NCI-H524 (cell line): Measurements from ENCODE around the gene CACNB2.

Experiments used
- DNase-seq, 2 experiments: peaks; one replicate each; lab custom pipeline; 2025; lab: John Stamatoyannopoulos, UW

Gene CACNB2

DNA sequence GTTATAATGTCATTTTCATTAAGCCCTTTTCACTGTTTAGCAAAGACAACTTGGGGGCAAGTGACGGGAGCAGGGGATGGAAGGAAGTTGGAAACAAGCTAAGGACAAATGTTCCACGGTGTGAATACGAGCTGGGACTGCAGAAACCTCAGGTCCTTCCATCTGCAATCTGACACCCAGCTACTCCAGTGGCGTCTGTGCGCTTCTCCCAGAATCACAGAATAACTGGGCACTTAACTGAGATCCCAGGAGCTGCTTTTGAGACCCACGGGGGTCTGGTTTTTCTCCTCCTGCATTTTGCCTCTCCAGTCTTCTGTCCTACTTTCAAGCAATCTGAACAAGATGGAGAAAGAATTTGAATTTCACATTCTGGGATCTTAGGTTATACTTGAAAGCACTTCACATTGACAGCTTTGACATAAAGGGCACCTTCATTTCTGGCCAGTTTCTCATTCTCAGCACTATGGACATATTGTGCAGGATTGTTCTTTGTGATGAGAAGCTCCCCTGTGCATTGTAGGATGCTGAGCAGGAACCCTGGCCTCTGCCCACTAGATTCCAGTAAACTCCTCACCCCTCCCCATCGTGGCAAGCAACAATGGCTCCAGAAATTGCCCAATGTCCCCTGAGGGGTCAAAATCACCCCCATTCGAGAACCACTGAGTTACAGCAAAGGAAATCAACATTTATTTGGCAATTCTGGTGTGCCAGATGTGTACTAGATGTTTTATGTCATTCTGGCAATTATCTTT lies 194.1 kb downstream of the CACNB2 start:
- peak in 1 of 2 experiments; percentile 11 for DNase-seq

DNA sequence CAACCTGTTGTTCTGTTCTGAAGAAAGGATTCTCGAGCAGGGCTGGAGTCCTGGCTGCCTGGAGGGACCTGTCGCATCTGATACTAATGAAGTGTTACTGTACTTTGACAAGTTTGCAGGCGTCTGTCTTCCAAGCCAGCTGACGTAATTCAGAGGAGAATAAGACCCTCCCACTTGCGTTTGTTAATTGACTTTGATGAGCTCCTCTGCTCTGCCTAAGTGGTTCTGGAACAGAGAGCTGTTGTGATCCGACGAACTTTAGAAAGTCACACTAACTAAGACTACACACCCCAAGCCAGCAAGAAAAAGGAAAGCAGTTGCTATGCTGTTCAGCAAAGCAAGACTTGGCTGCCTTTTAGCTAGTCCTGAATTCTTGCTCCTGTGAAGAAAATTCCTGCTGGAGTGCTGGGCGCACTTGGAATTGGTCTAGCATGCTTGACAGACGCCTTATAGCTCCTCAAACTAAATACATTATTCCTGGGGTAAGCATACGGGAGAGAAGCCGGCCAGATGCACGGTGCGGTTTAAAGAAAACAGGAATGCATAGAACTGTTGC lies 200.3 kb downstream of the CACNB2 start:
- DNase-seq: peak in 1 of 2 experiments; percentile 9

DNA sequence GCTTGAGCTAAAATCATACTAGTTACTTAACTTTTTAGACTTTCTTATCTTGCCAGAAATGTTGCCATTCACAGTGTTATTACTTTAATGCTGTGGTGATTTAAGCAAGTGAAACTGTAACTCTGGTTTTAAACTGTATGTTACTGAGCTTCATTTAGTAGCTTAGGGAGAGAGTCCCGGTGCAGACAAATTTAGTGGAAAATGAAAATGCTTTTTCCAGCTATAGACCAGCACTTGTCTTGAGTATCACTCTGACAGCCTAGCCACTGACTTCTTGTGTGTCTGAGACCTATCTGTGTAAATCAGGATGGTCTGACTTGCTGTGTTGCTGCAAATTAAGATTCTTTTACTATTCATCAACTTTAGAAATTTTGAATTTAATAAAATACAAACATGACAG lies 200.8 kb downstream of the CACNB2 start:
- no peak for DNase-seq

DNA sequence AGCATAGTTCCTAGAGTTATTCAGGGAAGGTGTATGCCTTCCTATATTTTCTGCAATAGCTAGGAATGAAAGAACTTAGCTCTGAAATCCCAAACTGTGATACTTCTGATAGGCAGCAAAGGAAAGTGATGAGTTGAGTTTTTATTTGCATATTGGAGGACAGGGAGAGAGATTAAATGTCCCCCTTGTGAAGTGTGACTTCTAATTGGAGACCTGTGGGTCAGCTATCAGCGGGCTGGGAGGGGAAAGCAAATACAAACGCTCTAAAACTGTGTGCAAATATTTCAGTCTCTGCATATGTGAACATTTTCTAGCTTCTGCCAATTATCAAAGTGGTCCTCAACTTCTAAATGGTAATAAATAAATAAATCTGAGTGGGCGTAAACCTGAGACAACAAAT lies 203.3 kb downstream of the CACNB2 start:
- no peak for DNase-seq

DNA sequence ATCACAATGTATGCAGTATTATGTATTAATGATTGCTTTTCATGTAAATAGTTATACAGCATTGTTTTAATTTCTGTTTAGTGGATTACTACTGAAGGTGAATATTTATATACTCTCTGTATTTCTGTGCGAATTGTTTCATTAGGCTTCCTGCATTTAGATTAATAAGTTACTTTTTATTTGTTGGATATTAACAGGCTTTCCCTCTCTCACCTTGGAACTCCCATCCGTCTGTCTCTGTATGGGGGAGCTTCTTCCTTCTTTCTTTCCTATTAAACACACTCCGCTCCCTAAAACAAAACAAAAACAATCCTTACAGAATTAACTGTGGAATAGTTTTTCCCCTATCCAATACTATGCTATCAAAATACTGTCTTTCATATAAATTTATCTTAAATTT lies 205.1 kb downstream of the CACNB2 start:
- no peak for DNase-seq

DNA sequence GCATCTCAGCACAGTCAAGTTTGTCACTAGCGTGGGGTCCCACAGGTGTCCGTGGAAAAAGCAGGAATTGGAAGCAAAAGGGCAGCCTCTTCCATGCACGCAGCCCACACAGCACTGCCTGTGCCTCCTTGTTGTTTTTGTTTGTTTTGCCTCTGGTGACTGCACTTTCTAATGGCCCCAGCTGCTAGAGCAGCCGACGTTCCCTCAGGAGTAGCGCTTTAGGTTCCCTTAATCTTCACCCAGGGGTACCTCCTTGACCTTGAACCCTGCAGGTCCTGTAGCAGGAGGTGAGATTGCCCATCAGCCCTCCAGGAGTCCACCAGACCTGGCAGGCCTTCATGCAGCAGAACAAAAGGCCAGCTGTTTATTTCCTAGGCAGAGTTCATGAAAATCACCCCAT lies 210.1 kb downstream of the CACNB2 start:
- peak in 1 of 2 experiments; percentile 0 for DNase-seq

DNA sequence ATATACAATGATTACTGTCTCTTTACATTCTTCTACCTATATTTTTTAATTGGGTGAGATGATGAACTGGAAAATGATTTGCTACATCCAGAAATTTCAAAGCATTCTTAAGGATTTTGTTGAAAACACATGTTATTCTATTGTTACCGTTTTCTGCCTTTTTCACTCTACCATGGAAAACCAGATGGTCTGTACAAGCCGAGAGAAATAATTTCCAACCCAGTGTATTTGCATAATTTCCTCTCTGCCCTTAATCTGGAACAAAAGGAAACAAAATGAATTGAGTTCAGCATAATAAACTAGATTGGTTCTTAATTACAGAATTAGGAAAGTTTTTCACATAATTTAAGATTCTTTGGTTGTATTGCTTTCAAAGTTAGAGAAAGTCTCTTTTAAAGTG lies 211.2 kb downstream of the CACNB2 start:
- peak in 1 of 2 experiments; percentile 3 for DNase-seq

DNA sequence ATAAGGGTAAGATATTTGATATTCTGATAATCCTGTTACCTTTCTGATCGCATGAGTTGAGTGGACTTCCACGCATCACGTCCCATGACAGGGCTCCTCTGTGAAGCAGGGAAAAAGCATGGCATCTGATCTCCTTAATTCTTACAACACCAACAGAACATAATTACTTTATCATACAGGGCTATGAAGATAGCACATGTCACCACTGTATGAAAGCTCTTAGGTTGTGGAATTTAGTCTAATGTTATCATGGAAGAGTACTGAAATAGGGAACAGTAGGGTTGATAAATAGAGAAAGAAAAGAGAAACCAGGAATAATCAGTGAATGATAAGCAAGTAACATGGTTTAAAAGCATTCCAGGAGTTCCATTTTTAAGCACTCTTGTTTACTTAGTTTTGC lies 212.0 kb downstream of the CACNB2 start:
- DNase-seq: peak in 1 of 2 experiments; percentile 34

DNA sequence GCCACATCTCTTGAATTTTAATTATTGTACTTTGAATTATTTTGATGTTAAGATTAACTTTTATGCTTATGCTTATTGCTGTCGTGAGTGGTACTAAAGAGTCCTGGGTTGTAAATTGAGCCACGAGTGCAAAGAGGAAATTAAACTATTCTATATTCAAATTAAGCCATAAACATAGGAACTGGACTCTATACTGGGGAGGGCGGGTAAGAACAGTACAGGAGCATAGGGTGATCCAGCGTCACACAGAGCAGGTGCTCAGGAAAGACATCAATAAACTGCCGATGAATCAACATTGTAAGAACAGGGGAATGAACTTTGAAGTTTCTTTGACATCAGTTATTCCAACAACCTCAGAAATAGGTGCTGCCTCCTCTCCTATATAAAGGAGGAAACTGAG lies 219.6 kb downstream of the CACNB2 start:
- DNase-seq: no peak

DNA sequence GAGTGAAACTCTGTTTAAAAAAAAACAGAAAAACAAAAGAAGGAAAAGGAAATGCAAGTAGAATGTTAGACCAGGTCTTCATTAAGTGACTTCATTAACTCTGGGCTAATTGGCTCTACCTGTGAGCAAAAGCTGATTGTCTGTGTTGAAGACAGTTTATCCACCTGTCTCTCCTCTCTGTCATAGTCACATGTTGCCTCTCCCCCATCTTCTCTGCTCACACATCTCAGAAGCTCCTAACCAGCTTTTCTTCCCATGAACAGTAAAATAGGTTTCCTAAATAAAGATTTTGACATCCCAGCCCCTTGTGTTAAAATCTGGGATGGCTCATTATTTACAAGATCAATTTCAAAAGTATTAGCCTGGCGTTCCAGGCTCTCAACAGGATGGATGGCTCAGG lies 222.7 kb downstream of the CACNB2 start:
- DNase-seq: no peak

DNA sequence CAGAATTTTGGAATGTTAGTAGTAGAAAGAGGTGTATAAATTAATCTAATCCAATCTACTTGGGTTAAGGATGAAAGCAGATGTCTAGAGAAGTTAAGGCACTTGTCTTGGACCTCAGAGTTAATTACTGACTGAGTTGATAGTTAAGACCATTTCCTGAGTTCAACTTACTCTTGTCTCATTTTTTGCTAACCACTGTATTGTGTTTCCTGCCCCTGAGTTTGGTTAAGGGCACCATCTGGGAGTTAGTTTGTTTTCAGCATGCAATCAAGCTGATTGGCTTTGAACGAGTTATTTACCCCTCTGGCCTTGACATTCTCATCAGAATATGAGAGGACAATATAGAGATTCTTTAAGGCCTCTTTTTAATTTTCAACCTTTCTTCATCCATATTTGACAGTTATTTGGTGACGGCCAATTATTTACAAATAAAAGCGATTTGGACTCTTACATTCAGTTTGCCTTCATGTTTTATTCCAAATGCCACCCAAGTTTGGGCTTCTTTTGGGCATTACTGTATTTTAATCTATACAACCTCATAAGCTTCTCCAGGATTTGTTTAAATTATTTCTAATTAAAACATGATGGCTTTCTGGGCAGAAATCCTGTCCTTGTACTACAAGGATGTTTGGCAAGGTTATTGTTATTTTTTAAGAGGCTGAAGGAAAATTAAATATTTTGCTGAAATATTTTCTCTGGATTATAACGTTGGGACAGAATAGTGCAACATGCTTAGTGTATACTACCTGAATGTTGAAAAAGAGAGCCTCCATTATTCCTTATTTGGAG lies 225.0 kb downstream of the CACNB2 start:
- DNase-seq: peak; percentile 40 to 58

DNA sequence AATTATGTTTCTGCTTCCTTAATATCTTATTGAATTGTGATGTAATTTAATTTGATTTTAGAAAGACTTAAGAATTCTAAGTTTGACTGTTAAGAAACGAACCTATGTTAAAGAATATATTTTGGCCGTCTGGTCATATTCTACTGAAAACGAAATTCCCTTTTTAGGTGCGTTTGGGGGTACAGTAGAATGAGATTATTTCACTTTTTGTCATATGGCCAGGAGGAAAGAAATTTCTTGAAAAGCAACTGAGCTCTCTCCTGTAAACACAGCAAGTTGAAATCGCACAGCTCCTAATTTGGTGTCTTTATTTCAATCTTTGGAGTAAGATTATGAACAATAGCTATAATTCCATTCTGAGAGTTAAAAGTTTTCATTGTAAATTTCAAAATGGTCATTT lies 227.6 kb downstream of the CACNB2 start:
- no peak for DNase-seq

DNA sequence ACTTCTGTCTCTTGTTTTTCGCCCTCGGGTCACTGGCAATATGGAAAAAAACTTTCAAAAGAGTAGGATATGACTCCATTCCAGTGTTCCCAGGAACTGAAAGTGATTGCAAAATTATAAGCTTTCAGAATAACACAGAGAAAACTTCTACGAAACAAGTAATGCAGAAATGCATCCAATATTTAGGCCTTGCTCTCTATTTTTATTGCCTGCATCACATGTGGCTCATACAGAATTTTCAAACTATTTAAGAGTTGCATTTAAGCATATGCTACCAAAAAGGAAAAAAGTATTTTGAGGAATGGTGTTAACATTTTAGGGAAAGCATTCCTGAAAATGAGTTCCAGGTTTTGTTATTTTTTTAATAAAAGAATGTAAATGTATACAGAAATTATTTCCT lies 228.0 kb downstream of the CACNB2 start:
- DNase-seq: no peak

DNA sequence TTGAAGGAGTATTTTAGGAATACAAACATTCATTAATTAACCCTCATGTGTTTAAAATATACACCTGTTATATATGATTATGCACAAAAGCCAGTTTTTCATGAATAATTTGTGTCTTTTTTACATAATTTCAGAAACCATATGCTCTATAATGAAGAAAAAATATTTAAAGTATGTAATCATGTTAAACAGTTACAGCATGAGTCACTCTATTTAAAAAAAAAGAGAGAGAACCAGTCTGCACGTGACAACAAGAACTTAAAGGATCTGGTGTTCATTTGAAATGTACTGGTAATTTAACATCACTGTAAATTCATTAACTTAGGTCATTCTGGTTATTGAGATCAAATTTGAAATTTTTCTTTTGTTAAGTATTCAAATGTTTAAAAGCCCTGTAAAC lies 228.5 kb downstream of the CACNB2 start:
- DNase-seq: no peak

DNA sequence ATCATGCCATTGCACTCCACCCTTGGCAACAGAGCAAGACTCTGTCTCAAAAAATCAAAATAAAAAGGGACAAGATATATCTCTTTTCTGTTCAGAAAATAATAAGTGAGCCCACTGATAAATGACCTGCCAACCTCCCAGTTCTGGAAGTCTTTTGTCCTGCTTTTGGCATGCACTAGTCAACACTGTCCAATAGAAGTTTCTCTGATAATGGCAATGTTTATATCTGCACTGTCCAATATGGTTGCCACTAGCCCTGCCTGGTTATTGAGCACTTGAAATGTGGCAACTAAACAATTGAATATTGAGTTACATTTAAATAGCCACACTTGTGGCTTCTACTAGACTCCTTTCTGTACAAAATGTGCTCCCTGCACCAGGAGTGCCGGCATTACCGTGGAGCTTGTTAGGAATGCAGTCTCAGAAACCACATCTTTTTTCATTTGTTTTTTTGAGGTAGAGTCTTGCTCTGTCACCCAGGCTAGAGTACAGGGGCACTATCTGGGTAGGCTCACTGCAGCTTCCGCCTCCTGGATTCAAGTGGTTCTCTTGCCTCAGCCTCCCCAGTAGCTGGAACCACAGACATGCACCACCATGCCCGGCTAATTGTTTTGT lies 229.7 kb downstream of the CACNB2 start:
- DNase-seq: no peak

DNA sequence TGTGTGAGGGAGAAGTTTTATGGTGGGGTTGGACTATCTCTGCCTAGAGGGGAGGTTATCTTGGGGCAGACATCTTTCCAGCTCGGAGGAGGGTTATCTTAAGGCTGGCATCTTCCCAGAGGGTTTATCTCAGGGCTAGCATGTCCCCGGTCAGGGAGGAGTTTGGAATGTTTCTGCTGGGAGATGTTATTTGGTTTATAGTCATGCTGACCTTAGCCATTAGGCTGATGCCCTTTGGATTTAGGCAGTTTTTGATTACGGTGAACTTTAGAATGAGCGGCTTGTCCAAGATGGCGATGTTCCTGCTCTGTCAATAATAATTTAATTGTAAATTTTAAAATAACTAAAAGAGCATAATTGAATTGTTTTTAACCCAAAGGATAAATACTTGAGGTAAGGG lies 236.4 kb downstream of the CACNB2 start:
- no peak for DNase-seq

DNA sequence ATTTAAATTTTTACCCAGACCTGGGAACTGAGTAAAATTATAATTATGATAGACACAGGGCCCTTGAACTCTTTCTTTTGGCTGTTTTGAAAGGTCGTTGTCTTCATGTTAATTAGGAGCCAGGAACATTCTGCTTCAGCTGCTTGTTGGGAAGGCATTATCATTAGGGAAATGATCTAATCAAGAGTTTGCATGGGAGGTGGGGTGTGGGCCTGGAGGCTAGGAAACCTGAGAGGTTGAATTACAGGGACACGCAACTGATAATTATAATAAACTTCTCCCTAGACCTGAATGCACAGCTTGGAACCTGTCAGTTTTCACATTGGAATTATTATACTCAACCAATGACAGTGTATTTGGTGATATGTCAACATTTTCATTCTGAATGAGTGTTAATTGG lies 237.7 kb downstream of the CACNB2 start:
- DNase-seq: no peak

DNA sequence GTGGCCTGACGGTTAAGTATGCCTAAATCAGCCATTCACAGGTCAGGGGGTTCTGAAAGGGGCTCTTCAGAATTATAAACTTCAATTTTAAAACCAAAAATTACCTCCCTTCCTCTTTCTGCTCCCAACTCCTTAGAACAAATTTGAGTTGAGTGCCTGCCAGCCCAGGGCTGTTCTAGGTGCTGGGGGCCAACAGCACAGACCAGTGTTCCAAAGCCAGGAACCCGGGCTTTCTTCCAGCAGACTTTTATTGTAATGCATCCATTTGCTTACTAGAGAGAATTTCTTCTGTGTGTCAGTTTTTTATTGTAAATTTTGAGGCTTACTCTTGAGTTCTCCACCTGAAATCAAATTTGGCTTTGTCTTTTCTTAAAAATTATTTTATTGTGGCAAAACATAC lies 238.5 kb downstream of the CACNB2 start:
- DNase-seq: no peak

DNA sequence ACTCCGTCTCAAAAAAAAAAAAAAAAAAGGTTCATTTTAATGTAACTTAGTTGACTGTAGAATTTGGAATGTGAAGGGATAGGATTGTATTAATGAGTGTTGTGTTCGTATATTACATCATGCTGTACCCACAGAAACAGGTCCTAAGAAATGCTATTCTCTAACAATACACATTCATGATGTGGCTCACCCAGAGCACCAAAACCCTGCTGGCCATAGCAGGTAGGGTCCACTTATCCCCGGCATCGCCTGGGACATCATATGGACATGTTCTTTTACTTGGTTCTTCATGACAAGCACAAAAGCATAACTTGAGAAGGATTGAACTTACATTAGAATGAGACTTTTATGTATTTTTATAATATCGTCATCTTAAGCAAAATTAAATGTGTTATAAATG lies 241.5 kb downstream of the CACNB2 start:
- DNase-seq: no peak

DNA sequence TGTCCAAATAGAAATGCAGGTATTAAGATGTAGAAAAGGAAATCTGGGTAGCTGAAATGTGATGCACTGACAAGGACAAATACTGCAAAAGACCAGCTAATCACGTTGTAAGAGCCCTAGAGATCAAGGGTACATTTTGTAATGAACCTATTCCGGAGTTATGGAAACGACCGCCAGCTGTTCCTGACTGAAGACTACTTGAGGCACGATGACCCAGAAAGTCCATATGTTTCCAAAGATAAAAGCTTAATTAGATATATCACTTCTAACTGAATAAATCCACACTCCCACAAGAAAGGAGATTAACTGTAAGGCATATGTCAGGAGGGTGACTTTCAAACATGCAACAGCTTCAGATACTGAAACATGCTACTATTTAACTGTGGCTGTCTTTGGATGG lies 257.7 kb downstream of the CACNB2 start:
- peak; percentile 79 to 90 for DNase-seq

DNA sequence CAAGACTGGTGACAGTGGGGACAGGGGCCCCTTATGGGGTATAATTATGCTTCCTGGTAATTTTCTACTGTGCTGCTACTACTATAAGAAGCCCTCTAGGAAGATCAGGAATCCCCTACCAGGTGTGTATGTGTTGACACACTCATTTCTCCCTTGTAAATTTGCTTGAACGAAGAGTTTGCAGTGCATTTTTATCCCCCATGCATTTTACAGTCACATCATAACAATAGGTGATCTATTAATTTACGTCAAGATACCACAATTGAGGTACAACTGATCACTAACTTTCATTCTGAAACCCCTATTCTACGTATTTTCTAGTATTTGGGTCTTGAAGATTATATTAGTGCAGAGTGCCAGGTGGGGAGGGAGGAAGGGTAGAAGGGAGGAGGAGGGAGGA lies 258.9 kb downstream of the CACNB2 start:
- DNase-seq: no peak

DNA sequence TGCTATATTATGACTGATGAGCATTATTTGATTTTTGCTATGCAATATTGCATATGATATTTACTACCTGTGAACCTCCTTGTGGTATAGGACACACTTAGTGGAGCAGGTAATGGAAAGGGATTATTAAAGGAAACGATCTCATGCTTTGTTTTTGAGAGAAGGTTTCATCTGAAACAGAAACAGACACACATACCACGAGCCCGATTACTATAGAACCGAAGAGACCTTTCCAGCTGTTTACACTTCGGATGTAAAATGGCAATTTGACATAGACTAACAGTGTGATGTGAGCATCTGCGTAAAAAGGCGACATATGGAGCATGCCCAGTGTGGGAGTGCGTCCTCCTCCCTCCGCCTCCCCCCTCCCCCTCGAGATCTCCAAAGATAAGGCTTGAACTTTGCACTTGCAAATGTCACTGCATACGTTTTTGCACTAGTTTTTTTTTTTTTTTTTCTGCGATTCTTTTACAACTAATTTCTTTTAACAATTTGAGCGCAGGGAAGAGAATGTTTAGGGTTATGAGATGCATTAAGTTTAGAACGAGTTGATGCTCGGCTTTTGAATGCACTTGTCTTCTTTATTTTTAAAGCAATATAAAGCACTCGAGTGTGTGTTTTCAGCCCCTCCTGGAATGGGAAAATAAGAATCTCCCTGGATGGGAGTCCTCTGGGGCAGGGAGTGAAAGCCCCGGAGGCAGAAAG lies 260.1 kb downstream of the CACNB2 start:
- DNase-seq: peak; percentile 61 to 69
